AG10803 (cell line): ENCODE measurements around the gene PPARG.

Experiments used
- DNase-seq: peaks from one replicate; pipeline ENCODE4 v3.0.0; 2010; ENCODE audit warnings: low read depth
- H3K4me3 ChIP-seq: 2 replicates; pipeline ENCODE4 v1.5.1; 2011; ENCODE audit warnings: mild to moderate bottlenecking, low read length, control low read depth
- TF ChIP-seq, protein P1 (sequence below): conservative IDR thresholded peaks from 2 replicates; pipeline ENCODE4 v1.5.1; 2011; ENCODE audit warnings: mild to moderate bottlenecking, low read length, control low read depth, inconsistent platforms

PPARG gene

DNA sequence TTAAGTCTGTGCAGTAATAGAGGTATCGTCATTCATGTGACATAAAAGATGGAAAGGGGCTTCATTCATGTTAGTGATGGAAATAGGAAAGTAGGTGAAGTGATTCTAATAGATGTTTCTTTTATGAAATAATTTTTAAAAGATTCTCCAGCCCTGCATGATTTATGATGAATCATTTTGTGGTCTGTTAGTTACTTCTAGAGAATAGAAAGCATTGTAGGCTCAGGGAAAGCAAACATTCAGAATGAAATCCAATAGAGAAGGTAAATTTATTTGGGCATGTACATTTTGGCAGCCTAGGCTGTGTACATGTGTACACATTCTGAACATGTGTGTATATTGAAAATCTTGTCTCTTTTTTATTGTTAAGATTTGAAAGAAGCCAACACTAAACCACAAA, 23.1 kb downstream of the PPARG start:
- H3K4me3 ChIP-seq = no peak overlapping the region
- TF ChIP-seq, protein P1, sequence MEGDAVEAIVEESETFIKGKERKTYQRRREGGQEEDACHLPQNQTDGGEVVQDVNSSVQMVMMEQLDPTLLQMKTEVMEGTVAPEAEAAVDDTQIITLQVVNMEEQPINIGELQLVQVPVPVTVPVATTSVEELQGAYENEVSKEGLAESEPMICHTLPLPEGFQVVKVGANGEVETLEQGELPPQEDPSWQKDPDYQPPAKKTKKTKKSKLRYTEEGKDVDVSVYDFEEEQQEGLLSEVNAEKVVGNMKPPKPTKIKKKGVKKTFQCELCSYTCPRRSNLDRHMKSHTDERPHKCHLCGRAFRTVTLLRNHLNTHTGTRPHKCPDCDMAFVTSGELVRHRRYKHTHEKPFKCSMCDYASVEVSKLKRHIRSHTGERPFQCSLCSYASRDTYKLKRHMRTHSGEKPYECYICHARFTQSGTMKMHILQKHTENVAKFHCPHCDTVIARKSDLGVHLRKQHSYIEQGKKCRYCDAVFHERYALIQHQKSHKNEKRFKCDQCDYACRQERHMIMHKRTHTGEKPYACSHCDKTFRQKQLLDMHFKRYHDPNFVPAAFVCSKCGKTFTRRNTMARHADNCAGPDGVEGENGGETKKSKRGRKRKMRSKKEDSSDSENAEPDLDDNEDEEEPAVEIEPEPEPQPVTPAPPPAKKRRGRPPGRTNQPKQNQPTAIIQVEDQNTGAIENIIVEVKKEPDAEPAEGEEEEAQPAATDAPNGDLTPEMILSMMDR = no peak
- DNase-seq = no peak

DNA sequence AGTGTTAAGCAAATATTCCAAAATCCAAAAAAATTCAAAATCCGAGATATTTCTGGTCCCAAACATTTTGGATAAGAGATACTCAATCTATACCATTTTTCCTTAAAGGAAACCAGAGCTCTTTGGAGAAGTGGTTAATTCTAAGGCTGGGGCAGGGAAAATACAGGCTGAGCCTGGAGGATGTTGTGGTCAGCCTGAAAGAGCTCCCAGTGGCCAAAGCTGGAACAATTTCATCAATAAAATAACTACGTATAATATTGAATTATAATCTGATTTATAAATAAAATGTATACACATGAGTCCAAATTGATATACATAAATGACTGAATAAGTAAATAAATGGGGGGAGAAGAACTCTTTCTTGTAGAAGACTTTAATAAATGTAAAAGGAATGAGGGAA, 24.6 kb downstream of the PPARG start:
- TF ChIP-seq, protein P1 = no peak
- no peak overlapping the region for H3K4me3 ChIP-seq
- DNase-seq = no peak

DNA sequence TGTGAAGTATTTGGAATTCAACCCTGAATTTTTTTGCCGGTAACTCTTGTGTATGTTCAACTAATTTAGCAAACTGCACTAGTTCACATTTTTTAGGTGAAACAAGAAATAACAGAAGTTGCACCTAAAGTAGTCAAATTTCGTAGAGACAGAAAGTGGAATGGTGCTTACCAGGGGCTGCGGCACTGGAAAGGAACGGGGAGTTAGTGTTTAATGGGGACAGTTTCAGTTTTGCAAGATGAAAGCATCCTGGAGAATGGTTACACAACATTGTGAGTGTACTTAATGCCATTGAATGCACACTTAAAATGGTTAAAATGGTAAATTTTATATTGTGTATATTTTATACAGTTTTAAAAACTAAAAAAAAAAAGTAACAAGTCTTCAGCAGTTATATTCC, 27.4 kb downstream of the PPARG start:
- TF ChIP-seq, protein P1 = no peak
- no peak for DNase-seq

DNA sequence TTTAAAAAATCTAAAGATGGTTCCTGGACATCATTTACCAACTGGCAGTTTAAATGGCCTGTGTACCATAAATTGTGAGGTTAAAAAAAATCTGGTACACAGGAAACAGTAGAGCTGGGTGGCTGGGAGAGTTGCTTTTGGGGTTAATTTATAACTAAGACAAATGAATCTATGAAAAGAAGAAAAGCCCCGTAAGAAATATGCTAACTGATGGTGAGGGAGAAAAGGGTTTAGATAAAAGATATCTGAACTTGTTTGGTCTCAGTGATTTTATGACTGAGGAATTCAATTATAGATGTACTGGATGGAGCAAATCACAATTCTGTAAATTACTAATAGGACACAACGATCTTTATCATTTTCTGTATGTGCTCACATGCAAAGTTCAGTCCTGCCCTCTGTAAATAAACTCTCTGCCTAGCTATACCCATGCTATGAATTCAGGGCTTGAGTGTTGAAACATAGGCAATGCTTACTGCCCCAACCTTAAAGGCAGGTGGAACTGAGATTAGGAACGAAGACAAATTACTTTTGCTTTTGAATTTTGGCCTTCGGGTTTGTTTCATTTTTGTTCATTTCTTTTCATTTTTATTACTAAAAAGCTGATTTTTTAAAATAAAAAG, 28.0 kb downstream of the PPARG start:
- DNase-seq = no peak
- H3K4me3 ChIP-seq = no peak overlapping the region
- TF ChIP-seq, protein P1 = no peak

More for the DNA sequence above, 27.4 kb downstream of the PPARG start:
- no peak overlapping the region for H3K4me3 ChIP-seq

DNA sequence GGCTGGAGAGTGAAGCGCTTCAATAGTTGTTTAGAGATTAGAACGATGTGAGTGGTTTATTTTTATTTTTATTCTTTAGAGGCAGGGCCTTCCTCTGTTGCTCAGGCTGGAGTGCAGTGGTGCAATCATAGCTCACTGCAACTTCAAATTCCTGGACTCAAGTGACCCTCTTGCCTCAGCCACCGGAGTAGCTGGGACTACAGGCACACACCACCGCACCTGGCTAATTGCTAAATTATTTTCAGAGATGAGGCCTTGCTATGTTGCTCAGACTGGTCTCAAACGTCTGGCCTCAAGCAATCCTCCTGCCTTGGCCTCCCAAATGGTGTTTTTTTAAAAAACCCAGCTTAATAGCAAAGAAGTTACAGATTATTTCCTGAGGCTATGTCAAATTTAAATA, 29.0 kb downstream of the PPARG start:
- no peak for DNase-seq
- H3K4me3 ChIP-seq = no peak overlapping the region
- TF ChIP-seq, protein P1 = no peak

DNA sequence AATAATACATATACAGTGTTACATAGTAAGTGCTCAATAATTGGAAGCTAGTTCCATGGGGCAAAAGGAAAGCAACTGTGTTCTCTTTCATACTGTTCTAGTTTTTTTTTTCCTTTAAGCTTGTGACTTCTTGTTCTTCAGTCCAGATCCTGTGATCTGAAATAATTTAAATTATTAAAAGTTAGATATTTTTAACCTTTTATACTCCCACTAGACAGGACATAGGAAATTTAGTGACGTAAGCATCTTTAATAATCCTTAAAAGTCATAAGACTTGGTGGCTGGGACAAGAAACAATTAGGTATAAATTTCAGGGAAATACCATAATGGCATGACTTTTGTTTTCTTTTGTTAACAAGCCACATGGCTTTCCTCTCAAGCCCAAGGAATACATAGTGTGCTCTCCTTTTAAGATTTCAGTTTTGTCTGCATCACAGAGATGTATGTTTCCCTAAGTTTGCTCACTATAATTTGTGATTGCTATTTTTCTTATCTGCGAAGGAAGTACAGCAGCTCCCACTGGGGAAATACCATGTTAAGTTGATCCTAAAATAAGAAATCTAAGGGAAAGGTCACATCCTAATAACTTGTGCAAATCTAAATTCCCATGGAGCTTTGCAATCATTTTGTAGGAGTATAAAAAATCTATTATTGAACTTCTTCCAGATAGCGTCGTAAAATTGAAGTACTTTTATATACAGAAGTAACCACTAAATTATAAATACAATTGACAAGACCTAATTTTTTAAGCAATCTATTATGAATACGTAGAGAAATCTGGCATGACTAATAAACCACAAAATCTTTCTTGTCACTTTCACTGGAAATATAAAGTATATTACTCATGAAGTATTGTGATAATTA, 30.1 kb downstream of the PPARG start:
- no peak overlapping the region for H3K4me3 ChIP-seq
- TF ChIP-seq, protein P1 = no peak
- no peak for DNase-seq

- TF ChIP-seq, protein P1 = no peak
- H3K4me3 ChIP-seq = no peak overlapping the region
- DNase-seq = no peak
These were observed 32.1 kb downstream of the PPARG start for GRCh38 chr3:12321015-12321414.
